ENCODE results near the gene TUBA1A.
"Not testable (repeated sequence)": the region's sequence is repeated elsewhere in the genome, so short reads cannot be mapped to it uniquely, and the experiment has no call there.

TUBA1A gene

GRCh38 chr12:49190974-49191373, 2.1 kb upstream of the TUBA1A start:
- TF ChIP-seq CTCF (IDR thresholded peaks at IDR 0.05; ENCODE audit: extremely low read depth, insufficient read depth, missing control alignments): no peak
- in situ Hi-C loops (cut with MboI; ENCODE audit: low pct_unique_long_range_greater_than_20kb, low sequenced_read_pairs, unreplicated experiment): no loop called here
- no peak for DNase-seq (ENCODE audit: low spot score)

- in situ Hi-C loops (cut with MboI; ENCODE audit: low pct_unique_long_range_greater_than_20kb, low sequenced_read_pairs, unreplicated experiment): no loop called here
- no peak for DNase-seq (ENCODE audit: low spot score)
- no peak for TF ChIP-seq CTCF (IDR thresholded peaks at IDR 0.05; ENCODE audit: extremely low read depth, insufficient read depth, missing control alignments)
Measured at GRCh38 chr12:49189731-49190716, 1.1 kb upstream of the TUBA1A start.

GRCh38 chr12:49188201-49188915, 522 bp downstream of the TUBA1A start:
- peak; percentile 70 for DNase-seq (ENCODE audit: low spot score)
- no peak for TF ChIP-seq CTCF (IDR thresholded peaks at IDR 0.05; ENCODE audit: extremely low read depth, insufficient read depth, missing control alignments)
- in situ Hi-C loops (cut with MboI; ENCODE audit: low pct_unique_long_range_greater_than_20kb, low sequenced_read_pairs, unreplicated experiment): no loop called here

GRCh38 chr12:49187184-49187583, 1.7 kb downstream of the TUBA1A start:
- in situ Hi-C loops (cut with MboI; ENCODE audit: low pct_unique_long_range_greater_than_20kb, low sequenced_read_pairs, unreplicated experiment): no loop called here
- no peak for TF ChIP-seq CTCF (IDR thresholded peaks at IDR 0.05; ENCODE audit: extremely low read depth, insufficient read depth, missing control alignments)

GRCh38 chr12:49186307-49186706, 2.6 kb downstream of the TUBA1A start:
- in situ Hi-C loops (cut with MboI; ENCODE audit: low pct_unique_long_range_greater_than_20kb, low sequenced_read_pairs, unreplicated experiment); DNase-seq (ENCODE audit: low spot score): not testable (repeated sequence)

More at GRCh38 chr12:49187184-49187583, 1.7 kb downstream of the TUBA1A start:
- no peak for DNase-seq (ENCODE audit: low spot score)

- in situ Hi-C loops (cut with MboI; ENCODE audit: low pct_unique_long_range_greater_than_20kb, low sequenced_read_pairs, unreplicated experiment); DNase-seq (ENCODE audit: low spot score): not testable (repeated sequence)
Measured at GRCh38 chr12:49184697-49185096, 4.2 kb downstream of the TUBA1A start.

GRCh38 chr12:49183214-49183950, 5.5 kb downstream of the TUBA1A start:
- in situ Hi-C loops (cut with MboI; ENCODE audit: low pct_unique_long_range_greater_than_20kb, low sequenced_read_pairs, unreplicated experiment); DNase-seq (ENCODE audit: low spot score): not testable (repeated sequence)

Measured in GM13977 (cell line).